Brain microvascular endothelial cell (primary cell): ENCODE data around the gene EPHA3.
A peak's percentile ranks its signal among the peaks of the same experiment; 100 is the strongest.

Experiments
- DNase-seq: peaks from one replicate; pipeline ENCODE4 v3.0.0-alpha.2; 2020
- H3K27ac ChIP-seq: fragments of 250-450 bp; sonication (Bioruptor Pico); 2 replicates; pipeline ENCODE4 v1.5.1; 2020; ENCODE audit warnings: mild to moderate bottlenecking, moderate library complexity
- H3K27me3 ChIP-seq: fragments of 250-450 bp; sonication (Bioruptor Pico); replicated peaks from 2 replicates; pipeline ENCODE4 v1.5.1; 2020; ENCODE audit warnings: mild to moderate bottlenecking
- H3K36me3 ChIP-seq: fragments of 250-450 bp; sonication (Bioruptor Pico); replicated peaks from 2 replicates; pipeline ENCODE4 v1.5.1; 2020; ENCODE audit warnings: mild to moderate bottlenecking
- H3K4me3 ChIP-seq: 2 replicates; pipeline ENCODE4 v1.5.1; 2011; ENCODE audit warnings: low read depth, mild to moderate bottlenecking, control low read depth, low read length, moderate library complexity
- in situ Hi-C: cut with HindIII; loops from 2 replicates; pipeline ENCODE4 v1.10.0; 2017; ENCODE audit warnings: low sequenced_read_pairs, low pct_ligation_motif_present
- TF ChIP-seq, protein P1 (sequence below): IDR thresholded peaks from 2 replicates; pipeline ENCODE4 v1.5.1; 2011; ENCODE audit warnings: low read depth, mild to moderate bottlenecking, moderate library complexity, low read length, control low read depth, inconsistent platforms; ENCODE audit errors: missing control alignments

EPHA3 gene

DNA sequence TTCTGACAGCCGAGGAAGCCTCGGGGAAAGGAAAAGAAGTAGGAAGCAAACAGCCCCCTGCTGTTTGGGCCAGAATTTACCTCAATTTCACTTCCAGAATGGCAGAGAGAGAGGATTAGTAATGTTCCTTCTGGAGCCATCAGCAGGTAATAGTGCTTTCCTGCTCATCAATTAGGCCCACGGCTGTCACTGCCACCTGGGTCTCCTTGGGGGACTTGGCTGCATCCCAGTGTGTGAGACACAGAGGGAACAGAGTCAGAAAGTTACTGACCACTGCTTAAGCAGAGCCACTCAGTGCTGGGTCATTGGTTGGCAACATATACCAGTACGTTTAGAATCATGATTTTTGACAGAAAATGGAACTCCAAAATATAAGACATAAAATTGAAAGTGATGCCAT lies 397.0 kb downstream of the EPHA3 start:
- H3K36me3 ChIP-seq, result no peaks in the 10 kb centered on the region
- no peak overlapping the region for H3K4me3 ChIP-seq
- TF ChIP-seq, protein P1, sequence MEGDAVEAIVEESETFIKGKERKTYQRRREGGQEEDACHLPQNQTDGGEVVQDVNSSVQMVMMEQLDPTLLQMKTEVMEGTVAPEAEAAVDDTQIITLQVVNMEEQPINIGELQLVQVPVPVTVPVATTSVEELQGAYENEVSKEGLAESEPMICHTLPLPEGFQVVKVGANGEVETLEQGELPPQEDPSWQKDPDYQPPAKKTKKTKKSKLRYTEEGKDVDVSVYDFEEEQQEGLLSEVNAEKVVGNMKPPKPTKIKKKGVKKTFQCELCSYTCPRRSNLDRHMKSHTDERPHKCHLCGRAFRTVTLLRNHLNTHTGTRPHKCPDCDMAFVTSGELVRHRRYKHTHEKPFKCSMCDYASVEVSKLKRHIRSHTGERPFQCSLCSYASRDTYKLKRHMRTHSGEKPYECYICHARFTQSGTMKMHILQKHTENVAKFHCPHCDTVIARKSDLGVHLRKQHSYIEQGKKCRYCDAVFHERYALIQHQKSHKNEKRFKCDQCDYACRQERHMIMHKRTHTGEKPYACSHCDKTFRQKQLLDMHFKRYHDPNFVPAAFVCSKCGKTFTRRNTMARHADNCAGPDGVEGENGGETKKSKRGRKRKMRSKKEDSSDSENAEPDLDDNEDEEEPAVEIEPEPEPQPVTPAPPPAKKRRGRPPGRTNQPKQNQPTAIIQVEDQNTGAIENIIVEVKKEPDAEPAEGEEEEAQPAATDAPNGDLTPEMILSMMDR, result no peak
- in situ Hi-C loops, result no loop called here
- H3K27ac ChIP-seq, result no peak overlapping the region
- no peaks in the 10 kb centered on the region for H3K27me3 ChIP-seq
- DNase-seq, result no peak

GRCh38 chr3:89506462-89507103 lies 399.2 kb downstream of the EPHA3 start:
- in situ Hi-C loops, result no loop called here
- no peak for DNase-seq
- Histone ChIP-seq H3K4me3 (no peak overlapping the region), H3K27me3 (no peaks in the 10 kb centered on the region), H3K27ac (no peak overlapping the region), H3K36me3 (no peaks in the 10 kb centered on the region)
- TF ChIP-seq, protein P1, result no peak

DNA sequence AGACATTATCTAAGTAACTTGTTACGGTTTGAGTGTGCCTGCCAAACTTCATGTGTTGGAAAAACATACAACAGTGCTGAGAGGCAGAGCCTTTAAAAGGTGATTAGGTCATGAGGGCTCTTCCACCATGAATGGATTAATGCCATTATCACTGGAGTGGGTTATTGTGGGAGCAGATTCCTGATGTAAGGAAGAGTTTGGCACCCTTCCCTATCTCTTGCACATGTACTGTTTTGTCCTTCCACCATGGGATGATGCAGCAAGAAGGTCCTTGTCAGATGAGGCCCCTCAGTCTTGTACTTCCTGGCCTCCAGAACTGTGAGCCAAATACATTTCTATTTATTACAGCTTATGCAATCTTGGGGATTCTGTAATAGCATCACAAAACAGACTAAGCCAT lies 413.9 kb downstream of the EPHA3 start:
- Histone ChIP-seq H3K27me3 (no peaks in the 10 kb centered on the region), H3K4me3 (no peak overlapping the region), H3K36me3 (no peaks in the 10 kb centered on the region), H3K27ac (no peak overlapping the region)
- in situ Hi-C loops, result no loop called here
- no peak for DNase-seq
- TF ChIP-seq, protein P1, result no peak

DNA sequence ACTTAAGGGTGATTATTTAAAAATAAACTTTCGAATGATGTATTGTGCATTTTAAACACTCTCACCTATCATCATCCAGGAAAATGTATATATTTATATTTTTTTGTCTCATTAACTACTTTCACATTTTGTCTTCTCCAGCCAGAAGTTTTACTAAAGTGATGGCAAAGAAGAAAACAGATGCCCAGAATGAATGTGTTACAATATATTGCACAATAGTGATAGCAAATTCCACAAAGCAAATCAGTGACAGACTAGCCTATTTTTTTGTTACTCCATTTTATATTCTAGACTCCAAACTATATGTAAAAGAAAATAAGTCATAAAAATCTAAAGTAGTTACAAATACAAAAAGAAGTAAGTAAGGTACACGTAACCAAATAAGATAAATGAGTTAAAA lies 414.7 kb downstream of the EPHA3 start:
- TF ChIP-seq, protein P1, result no peak
- Histone ChIP-seq H3K27ac (no peak overlapping the region), H3K36me3 (no peaks in the 10 kb centered on the region), H3K4me3 (no peak overlapping the region), H3K27me3 (no peaks in the 10 kb centered on the region)
- in situ Hi-C loops, result no loop called here
- DNase-seq, result no peak

GRCh38 chr3:89525609-89526008 lies 418.2 kb downstream of the EPHA3 start:
- in situ Hi-C loops, result no loop called here
- Histone ChIP-seq H3K27ac (no peak overlapping the region), H3K36me3 (no peaks in the 10 kb centered on the region), H3K4me3 (no peak overlapping the region), H3K27me3 (no peaks in the 10 kb centered on the region)
- DNase-seq, result no peak
- TF ChIP-seq, protein P1, result no peak

GRCh38 chr3:89527736-89528305 lies 420.4 kb downstream of the EPHA3 start:
- Histone ChIP-seq H3K36me3 (no peaks in the 10 kb centered on the region), H3K27me3 (no peaks in the 10 kb centered on the region), H3K4me3 (no peak overlapping the region), H3K27ac (no peak overlapping the region)
- no peak for DNase-seq
- TF ChIP-seq, protein P1, result peak; percentile 28
- in situ Hi-C loops, result no loop called here
